ENCODE measurements around the gene STUM.

- no peak for TF ChIP-seq POLR2A (IDR thresholded peaks at IDR 0.05; ENCODE audit: low read length)
- TF ChIP-seq GATA1 (IDR thresholded peaks at IDR 0.05; ENCODE audit: low read depth, low read length), result no peak
Observed at GRCh38 chr1:226629896-226630550, 81.5 kb downstream of the STUM start.

Data from erythroblast (primary cell).